ENCODE results near the gene GLRA1. TPM values are rescaled to one million over a fixed set of nuclear protein-coding genes. Genes with fewer than 3 reads are reported as not detected.

GLRA1 gene
- total and polyA plus RNA-seq, 12 donors = 0.40 to 2.7 (median 1.3) TPM; not detected in 7

- intact Hi-C loops (cut with DNase I) = loop anchor here (5.0 to 10.0 kb wide), 3 partner anchors 315 to 675 kb away; no protein-coding TSS in a partner anchor
- no peaks in the 10 kb centered on the region for H3K36me3 ChIP-seq (replicated peaks in 1 of 2)
- no peak for DNase-seq
- WGBS, 4 donors = 92 to 98% (median 95%) methylated on average over 1 of the region's 1 CpG
- no peak overlapping the region for H3K4me3 ChIP-seq
- no peak for TF ChIP-seq CTCF (IDR thresholded peaks at IDR 0.05)
- no peak for TF ChIP-seq POLR2A (IDR thresholded peaks at IDR 0.05)
- H3K4me1 ChIP-seq (replicated peaks in 1 of 2) = no peaks in the 10 kb centered on the region
- H3K27me3 ChIP-seq = no peaks in the 10 kb centered on the region
- H3K9me3 ChIP-seq (replicated peaks in 1 of 3) = peaks cover 0 to 11% (median 1%) of the 10 kb centered on the region in 3 donors
- no peak overlapping the region for H3K27ac ChIP-seq
Observed at GRCh38 chr5:151829370-151829769, 95.3 kb downstream of the GLRA1 start.

DNA sequence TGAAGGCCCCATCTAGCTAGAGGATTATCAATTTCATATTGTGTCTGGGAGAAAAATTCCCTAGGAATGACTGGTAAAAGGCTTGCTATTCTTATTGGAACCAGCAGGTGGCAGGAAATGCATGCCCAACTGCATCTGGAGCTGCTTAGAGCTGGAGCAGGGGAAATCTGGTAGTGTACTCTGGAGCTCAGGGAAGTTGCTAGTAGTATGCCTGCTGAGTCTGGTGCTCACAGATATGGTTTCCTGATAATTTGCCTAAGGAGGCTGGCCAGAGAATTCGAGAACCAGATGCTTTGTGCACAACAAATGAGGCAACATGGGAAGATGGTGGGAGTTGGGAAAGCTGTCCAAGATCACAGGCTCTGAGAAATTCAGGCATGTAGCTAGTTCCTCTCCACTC is 99.2 kb downstream of the GLRA1 start:
- no peaks in the 10 kb centered on the region for H3K27me3 ChIP-seq
- no peaks in the 10 kb centered on the region for H3K4me1 ChIP-seq (replicated peaks in 1 of 2)
- intact Hi-C loops (cut with DNase I) = loop anchor here (5.0 to 10.0 kb wide), 3 partner anchors 319 to 679 kb away; no protein-coding TSS in a partner anchor
- peak; percentile 60 to 81 (median 62) for DNase-seq
- TF ChIP-seq CTCF (IDR thresholded peaks at IDR 0.05) (peak; percentile 75 to 88 (median 81)), POLR2A (IDR thresholded peaks at IDR 0.05) (no peak)
- H3K4me3 ChIP-seq = no peak overlapping the region
- no peaks in the 10 kb centered on the region for H3K9me3 ChIP-seq (replicated peaks in 1 of 3)
- WGBS, 4 donors = 19 to 42% (median 21%) methylated on average over 1 of the region's 1 CpG
- H3K27ac ChIP-seq = no peak overlapping the region
- no peaks in the 10 kb centered on the region for H3K36me3 ChIP-seq (replicated peaks in 1 of 2)

GRCh38 chr5:151822141-151822540 is 102.5 kb downstream of the GLRA1 start:
- WGBS, 4 donors = 95 to 98% (median 96%) methylated on average over 4 of the region's 4 CpGs
- DNase-seq = no peak
- Histone ChIP-seq H3K27me3 (no peaks in the 10 kb centered on the region), H3K36me3 (replicated peaks in 1 of 2) (no peaks in the 10 kb centered on the region), H3K9me3 (replicated peaks in 1 of 3) (no peaks in the 10 kb centered on the region), H3K4me1 (replicated peaks in 1 of 2) (peaks cover 0 to 9% of the 10 kb centered on the region in 2 donors), H3K27ac (no peak overlapping the region), H3K4me3 (no peak overlapping the region)
- TF ChIP-seq POLR2A (IDR thresholded peaks at IDR 0.05) = no peak
- no peak for TF ChIP-seq CTCF (IDR thresholded peaks at IDR 0.05)
- intact Hi-C loops (cut with DNase I) = loop anchor here (10.0 kb wide), 2 partner anchors 323 to 683 kb away; no protein-coding TSS in a partner anchor

- no peak overlapping the region for H3K4me3 ChIP-seq
- H3K27me3 ChIP-seq = no peaks in the 10 kb centered on the region
- no peak overlapping the region for H3K27ac ChIP-seq
- H3K36me3 ChIP-seq (replicated peaks in 1 of 2) = no peaks in the 10 kb centered on the region
- no peaks in the 10 kb centered on the region for H3K9me3 ChIP-seq (replicated peaks in 1 of 3)
- DNase-seq = no peak
- intact Hi-C loops (cut with DNase I) = loop anchor here (10.0 kb wide), 2 partner anchors 324 to 684 kb away; no protein-coding TSS in a partner anchor
- TF ChIP-seq CTCF (IDR thresholded peaks at IDR 0.05) (no peak), POLR2A (IDR thresholded peaks at IDR 0.05) (no peak)
- WGBS, 4 donors = 75 to 94% (median 83%) methylated on average over 1 of the region's 1 CpG
- peaks cover 0 to 9% of the 10 kb centered on the region in 2 donors for H3K4me1 ChIP-seq (replicated peaks in 1 of 2)
Observed at GRCh38 chr5:151820903-151821302, 103.7 kb downstream of the GLRA1 start.
